ENCODE data around the gene OR1N2.

- TF ChIP-seq CTCF (conservative IDR thresholded peaks at IDR 0.05) (no peak), ZFX (IDR thresholded peaks at IDR 0.05) (no peak)
Measured at GRCh38 chr9:122562134-122562760, 9.3 kb downstream of the OR1N2 start.
